ENCODE data around the gene DPP6. TPM values are rescaled to one million over a fixed set of nuclear protein-coding genes. Genes with fewer than 3 reads are reported as not detected.

Gene DPP6
- total and polyA plus RNA-seq, 11 donors: 0.05 to 2.9 (median 0.11) TPM; not detected in 3

GRCh38 chr7:154429666-154430404 is 377.6 kb downstream of the DPP6 start:
- Histone ChIP-seq H3K4me3 (no peak overlapping the region), H3K27me3 (no peaks in the 10 kb centered on the region), H3K27ac (no peak overlapping the region), H3K9me3 (no peaks in the 10 kb centered on the region), H3K36me3 (no peaks in the 10 kb centered on the region), H3K4me1 (no peaks in the 10 kb centered on the region)
- no peak for ATAC-seq
- DNase-seq: no peak
- WGBS, 4 donors: 81 to 87% (median 83%) methylated on average over 20 of the region's 20 CpGs
- intact Hi-C loops (cut with DNase I): no loop called here
- TF ChIP-seq POLR2A (IDR thresholded peaks at IDR 0.05): no peak
- no peak for TF ChIP-seq CTCF (IDR thresholded peaks at IDR 0.05)

DNA sequence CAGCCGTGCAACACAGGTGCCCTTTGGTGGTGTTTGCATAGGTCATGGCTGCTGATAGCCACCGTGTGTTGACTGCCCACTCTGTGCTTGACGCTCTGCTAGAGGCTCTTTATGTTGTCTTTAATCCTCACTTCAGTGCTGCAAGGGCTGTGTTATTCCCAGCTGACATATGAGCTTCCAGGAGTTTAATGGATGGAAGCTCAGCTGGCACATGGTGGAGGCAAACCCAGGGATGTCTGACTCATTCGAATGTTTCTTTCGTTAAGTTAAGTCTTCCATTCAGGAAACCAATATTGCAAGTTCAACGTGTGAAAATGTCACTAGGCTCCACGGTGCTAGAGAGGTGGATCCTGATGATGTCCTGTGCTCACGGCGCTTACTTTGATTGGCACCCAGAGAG is 378.4 kb downstream of the DPP6 start:
- Histone ChIP-seq H3K27ac (no peak overlapping the region), H3K27me3 (no peaks in the 10 kb centered on the region), H3K4me1 (no peaks in the 10 kb centered on the region), H3K36me3 (no peaks in the 10 kb centered on the region), H3K4me3 (no peak overlapping the region), H3K9me3 (no peaks in the 10 kb centered on the region)
- intact Hi-C loops (cut with DNase I): no loop called here
- TF ChIP-seq CTCF (IDR thresholded peaks at IDR 0.05) (no peak), POLR2A (IDR thresholded peaks at IDR 0.05) (no peak)
- 79 to 85% (median 82%) methylated on average over 9 of the region's 9 CpGs for WGBS, 4 donors
- DNase-seq (no peak), ATAC-seq (no peak)

DNA sequence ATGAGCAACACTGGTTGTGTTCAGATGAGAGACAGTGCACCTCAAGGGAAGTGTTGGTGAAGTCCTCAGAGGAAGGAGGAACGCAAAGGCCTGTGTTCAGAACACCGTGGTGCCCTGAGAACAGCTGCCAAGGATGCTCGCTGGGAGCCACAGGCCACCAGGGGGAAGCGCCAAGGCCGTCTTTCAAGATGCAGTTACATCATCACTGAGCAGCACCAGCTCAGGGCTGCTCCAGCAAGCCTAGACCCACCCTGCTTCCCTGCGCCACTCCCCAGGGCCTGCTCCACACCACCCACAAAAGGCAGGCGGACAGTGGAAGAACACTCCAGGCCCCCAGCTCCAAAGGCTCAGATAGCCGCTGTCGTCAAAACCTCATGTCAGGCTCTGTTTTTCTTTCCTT is 378.8 kb downstream of the DPP6 start:
- no peak overlapping the region for H3K27ac ChIP-seq
- no peaks in the 10 kb centered on the region for H3K4me1 ChIP-seq
- no peak for DNase-seq
- intact Hi-C loops (cut with DNase I): no loop called here
- H3K4me3 ChIP-seq: no peak overlapping the region
- 82 to 86% (median 83%) methylated on average over 9 of the region's 9 CpGs for WGBS, 4 donors
- H3K9me3 ChIP-seq: no peaks in the 10 kb centered on the region
- ATAC-seq: no peak
- no peaks in the 10 kb centered on the region for H3K36me3 ChIP-seq
- TF ChIP-seq CTCF (IDR thresholded peaks at IDR 0.05) (no peak), POLR2A (IDR thresholded peaks at IDR 0.05) (no peak)
- H3K27me3 ChIP-seq: no peaks in the 10 kb centered on the region

DNA sequence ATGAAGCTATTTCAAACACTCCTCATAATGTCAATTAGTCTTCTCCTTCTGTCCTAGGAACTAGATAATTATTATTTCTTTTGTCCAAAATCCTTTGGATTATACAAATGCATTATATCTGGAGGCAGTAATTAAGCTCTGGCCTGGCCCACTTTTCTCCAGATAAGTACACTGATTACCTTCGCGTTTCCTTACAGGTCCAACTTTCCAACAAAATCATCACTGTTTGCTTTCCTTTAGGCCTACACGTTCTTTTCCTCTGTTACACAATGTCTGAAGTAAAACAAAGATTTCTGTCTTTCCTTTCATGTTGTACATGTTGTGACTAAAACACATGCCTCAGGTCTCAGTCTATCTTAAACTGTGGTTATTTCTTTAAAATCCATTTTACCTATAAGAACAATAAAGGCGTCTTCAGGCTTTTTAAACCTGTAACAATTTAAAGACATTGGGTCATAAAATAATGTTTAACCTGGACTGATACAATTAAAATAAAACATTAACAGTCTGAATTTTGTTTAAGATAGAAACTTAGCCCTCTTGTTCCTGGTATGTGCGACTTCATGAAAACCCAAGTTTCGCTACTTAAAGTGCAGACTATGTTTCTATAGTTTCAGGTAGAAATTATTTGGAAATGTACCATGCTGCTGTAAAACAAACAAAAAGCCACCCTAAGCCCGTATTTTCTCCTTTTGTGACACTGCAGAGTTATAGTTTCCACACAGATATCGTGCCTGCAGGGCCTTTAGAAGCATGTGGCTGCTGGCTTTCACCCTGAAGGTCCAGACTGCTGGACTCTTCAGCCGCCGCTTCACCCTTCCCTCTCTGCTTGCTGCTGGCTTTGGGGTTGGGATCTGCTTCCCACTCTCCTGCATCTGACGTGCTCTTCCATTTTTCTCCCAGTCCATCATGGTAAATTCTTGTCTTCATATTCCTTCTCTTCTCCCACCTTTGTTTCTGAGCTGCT is 381.7 kb downstream of the DPP6 start:
- ATAC-seq: no peak
- TF ChIP-seq CTCF (IDR thresholded peaks at IDR 0.05) (no peak), POLR2A (IDR thresholded peaks at IDR 0.05) (no peak)
- H3K27ac ChIP-seq: no peak overlapping the region
- no peaks in the 10 kb centered on the region for H3K9me3 ChIP-seq
- H3K27me3 ChIP-seq: peaks cover 0 to 2% (median 0%) of the 10 kb centered on the region in 9 donors
- H3K4me1 ChIP-seq: no peaks in the 10 kb centered on the region
- intact Hi-C loops (cut with DNase I): no loop called here
- H3K4me3 ChIP-seq: no peak overlapping the region
- H3K36me3 ChIP-seq: no peaks in the 10 kb centered on the region
- WGBS, 4 donors: 70 to 74% (median 72%) methylated on average over 11 of the region's 11 CpGs
- DNase-seq: no peak

Measured in heart left ventricle (tissue), 16 donors.